Stimulated activated CD4-positive, alpha-beta T cell treated with anti-CD3 and anti-CD28 coated beads, TNF-alpha, amount 100 ng/mL, for 1 hour (primary cell): ENCODE measurements around the gene MAOA.

Experiments used
- DNase-seq, 3 donors: peaks; one replicate each; pipeline ENCODE4 v3.0.0-alpha.2; 2020; ENCODE audit warnings: low read depth in 3 of 3, low spot score in 1 of 3

Gene MAOA

DNA sequence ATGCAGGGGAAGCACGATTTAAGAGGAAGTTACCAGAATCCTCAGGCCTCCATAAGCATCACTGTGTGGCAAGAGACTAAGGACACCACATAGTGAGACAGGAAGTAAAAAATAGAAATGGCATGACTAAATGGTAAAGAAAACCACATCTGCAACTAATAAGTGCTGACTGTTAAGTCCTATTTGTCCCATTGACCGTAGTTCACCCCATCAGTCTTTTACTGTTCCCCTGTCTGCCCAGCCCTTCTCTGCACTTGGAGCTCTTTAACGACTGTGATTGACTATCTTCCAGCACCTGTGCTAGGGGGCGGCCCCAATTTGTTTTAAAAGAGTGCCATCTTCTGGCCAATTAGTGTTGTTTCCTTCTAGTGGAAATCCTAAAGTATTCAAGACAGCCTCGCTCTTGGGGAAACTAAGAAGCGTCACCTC, 94.2 kb downstream of the MAOA start:
- peak in 2 of 3 donors; percentile 0 to 4 for DNase-seq

DNA sequence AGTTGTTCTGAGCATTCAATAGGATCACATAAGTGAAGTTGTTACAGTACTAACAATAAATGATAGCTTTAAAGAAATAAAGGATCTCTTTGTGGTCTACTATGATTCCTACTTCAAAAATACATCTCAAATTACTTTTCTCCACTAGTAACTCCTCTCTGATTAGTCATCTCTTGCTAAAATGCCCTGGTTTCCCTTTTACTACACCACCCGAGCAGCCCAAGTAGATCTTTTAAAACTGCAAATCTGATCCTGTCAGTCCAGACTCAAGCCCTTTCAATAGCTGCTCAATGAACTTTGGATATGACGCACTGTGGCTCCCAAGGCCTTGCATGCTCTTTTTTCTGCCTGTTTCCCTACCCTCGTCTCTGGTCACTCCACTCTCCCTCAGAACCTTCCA, 97.5 kb downstream of the MAOA start:
- no peak for DNase-seq

DNA sequence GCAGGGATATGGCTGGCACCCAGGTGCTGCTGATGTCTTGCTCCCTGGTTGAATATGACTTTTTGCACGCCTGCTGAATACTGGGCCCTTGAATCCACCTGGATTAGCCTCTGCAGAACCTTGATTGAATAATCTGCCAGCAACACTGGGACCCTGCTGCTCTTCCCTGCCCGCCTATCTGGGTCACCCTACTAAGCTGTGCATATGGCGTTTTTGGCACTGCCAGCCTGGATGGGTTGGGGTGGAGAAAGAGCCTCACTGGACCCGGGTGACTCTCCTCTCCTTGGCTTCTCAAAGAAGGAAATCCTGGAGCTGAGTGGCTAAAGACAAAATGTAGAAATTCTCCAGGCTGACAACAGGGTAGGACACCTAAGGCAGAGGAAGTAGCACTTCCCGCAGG, 100.0 kb downstream of the MAOA start:
- no peak for DNase-seq

DNA sequence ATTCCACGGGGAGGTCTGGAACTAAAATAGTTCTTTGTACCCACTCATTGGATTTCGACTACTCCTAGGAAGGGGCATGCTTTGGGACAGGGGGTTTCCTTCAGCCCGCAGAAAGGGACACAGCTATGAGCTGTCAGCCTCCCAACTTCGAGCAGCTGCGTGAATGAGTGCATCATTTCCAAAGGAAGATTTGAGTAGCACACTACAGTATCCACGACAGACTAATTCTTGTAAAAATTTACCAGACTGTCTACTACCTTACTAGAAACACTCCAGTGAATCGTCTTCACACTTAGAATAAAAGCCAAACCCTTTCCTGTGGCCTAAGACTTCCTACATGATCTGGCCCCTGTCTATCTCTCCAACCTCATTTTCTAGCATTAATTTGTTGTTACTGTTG, 101.9 kb downstream of the MAOA start:
- no peak for DNase-seq

DNA sequence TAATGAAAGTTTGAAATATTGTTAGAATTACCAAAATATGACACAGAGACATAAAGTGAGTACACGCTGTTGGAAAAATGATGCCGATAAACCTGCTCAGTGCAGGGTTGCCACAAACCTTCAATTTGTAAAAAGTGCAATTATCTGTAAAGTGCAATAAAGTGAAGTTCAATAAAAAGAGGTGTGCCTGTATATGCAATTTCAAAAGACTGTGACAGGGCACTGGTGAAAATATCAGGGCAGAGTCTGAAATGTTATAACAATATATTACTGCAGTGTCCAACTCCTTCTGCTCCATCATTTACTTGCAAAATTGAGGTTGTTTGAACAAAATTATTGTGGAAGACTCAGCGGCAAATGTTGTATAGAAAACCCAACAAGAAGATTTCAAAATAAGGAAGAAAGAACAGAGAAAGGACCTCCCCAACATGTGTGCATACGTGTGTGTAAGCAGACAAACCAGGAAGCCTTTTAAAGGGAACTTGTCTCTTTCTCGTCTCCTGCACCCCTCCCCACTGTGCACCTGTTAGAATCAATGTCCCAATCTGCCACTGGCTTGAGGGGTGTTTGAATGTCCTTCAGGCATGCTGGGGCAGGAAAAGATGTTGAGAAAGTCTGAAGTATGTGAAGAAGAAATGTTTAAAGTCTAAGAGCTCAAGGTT, 130.0 kb downstream of the MAOA start:
- no peak for DNase-seq
